Prostate gland (tissue), 2 donors: ENCODE results near the gene ARMC7. TPM values are rescaled to one million over a fixed set of nuclear protein-coding genes. Genes with fewer than 3 reads are reported as not detected.

Experiments used
- DNase-seq: peaks from one replicate; pipeline ENCODE4 v3.0.0-alpha.2; 2019; ENCODE audit warnings: low spot score
- H3K27ac ChIP-seq, 2 donors: fragments of 200-600 bp; sonication (generic); 2 replicates each; pipeline ENCODE4 v1.5.1; 2017 to 2019
- H3K27me3 ChIP-seq: fragments of 200-600 bp; sonication (generic); replicated peaks from 2 replicates; pipeline ENCODE4 v1.5.1; 2019; ENCODE audit not compliant: insufficient read depth
- H3K36me3 ChIP-seq, 2 donors: fragments of 200-600 bp; sonication (generic); 1 replicate in 1 of 2; 2 replicates in 1 of 2; pipeline versions ENCODE4 v1.5.1 to v1.8.1; 2017 to 2019
- H3K4me1 ChIP-seq: fragments of 200-600 bp; sonication (generic); replicated peaks from 2 replicates; pipeline ENCODE4 v1.5.1; 2019
- H3K4me3 ChIP-seq, 2 donors: fragments of 200-600 bp; sonication (generic); 2 replicates each; pipeline ENCODE4 v1.5.1; 2017 to 2019
- H3K9me3 ChIP-seq: fragments of 200-600 bp; sonication (generic); 2 replicates; pipeline ENCODE4 v1.5.1; 2017
- POLR2A ChIP-seq: fragments of 450-650 bp; IDR thresholded peaks from one replicate; pipeline ENCODE4 v1.6.1; 2016; ENCODE audit warnings: antibody characterized with exemption, mild to moderate bottlenecking
- POLR2AphosphoS5 ChIP-seq: sonication (generic); formaldehyde crosslinking; IDR thresholded peaks from one replicate; pipeline ENCODE4 v1.6.1; 2017; ENCODE audit warnings: antibody characterized with exemption
- WGBS: methylation state at CpG from one replicate; pipeline ENCODE4 v1.1.5; 2018; 5-methylcytosine and 5-hydroxymethylcytosine counted together
- intact Hi-C: fragments of 100-400 bp; cut with DNase I; formaldehyde crosslinking; loops from one replicate; pipeline ENCODE4 v1.14.2; 2022
- total RNA-seq, 2 donors: library from RNA; depleted of rRNA; stranded (reverse); fragments of >200 nt; gene quantifications; one replicate each; pipeline ENCODE4 v1.1.0, GENCODE V29; 2016
- TF ChIP-seq, protein P1 (sequence below), 4 experiments: fragments of 200-600 bp in 2 of 4; fragments of 450-650 bp in 2 of 4; sonication (generic) in 2 of 4; IDR thresholded peaks; 1 replicate in 3 of 4; 2 replicates in 1 of 4; pipeline ENCODE4 v1.5.1; 2016 to 2019; ENCODE audit warnings: antibody characterized with exemption in 4 of 4, mild to moderate bottlenecking in 2 of 4, moderate library complexity in 2 of 4

Gene ARMC7
- 10 to 100 TPM; 13.6 to 15.1 TPM for total RNA-seq

DNA sequence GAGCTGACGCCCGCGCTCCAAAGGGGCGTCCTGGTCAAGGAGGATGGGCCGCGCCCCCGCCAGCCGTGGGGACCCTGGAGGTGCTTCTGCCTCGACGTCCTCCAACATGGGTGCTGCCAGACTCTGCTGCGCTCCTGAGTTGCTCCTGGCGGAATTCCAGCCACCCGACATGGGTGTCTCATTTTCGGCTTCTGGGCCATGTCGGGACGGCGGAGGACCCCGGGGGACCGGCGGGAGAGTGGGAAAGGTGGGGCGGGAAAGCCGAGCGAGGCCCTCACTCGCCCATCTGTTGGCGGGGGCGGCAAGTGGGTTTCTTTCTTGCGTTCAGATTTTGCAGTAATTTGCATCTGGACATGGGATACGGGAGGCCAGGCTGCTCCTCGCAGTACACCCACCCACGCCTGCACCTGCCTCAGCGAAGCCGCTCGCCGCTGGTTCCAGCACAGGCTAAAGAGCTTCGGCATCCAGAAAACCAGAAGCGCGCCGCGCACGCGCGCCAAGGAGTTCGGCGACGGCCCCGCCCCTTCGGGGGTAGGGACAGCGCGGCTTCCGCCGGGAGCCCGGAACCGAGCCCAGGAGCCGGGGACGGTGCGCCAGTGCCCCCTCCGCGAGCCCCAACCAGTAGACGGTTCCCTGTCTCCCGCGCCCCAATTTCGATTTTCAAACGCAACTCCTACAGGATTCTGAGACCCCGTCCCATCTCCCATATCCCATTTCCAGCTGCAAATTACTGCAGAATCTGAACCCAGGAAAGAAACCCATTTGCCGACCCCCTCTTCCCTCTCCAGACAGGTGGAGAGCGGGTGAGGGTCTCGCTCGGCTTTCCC, at the start of gene ARMC7:
TSS of gene ARMC7 (plus strand) at position 563 of the 827 bp plus-strand sequence. CDS start 320 bp downstream, outside the sequence.
- Histone ChIP-seq H3K27ac (peak within 1 kb of the TSS; percentile 75), H3K36me3 (no peaks in the 10 kb centered on the region), H3K4me1 (no peaks in the 10 kb centered on the region), H3K27me3 (no peaks in the 10 kb centered on the region), H3K4me3 (peak within 1 kb of the TSS; percentile 60 to 69), H3K9me3 (no peaks in the 10 kb centered on the region)
- intact Hi-C loops: loop anchor here (5.0 kb wide), 2 partner anchors 37 to 147 kb away; no protein-coding TSS in a partner anchor
- under 1% methylated on average over 68 of the region's 68 CpGs for WGBS
- TF ChIP-seq POLR2A: peak; percentile 80
- TF ChIP-seq, protein P1, sequence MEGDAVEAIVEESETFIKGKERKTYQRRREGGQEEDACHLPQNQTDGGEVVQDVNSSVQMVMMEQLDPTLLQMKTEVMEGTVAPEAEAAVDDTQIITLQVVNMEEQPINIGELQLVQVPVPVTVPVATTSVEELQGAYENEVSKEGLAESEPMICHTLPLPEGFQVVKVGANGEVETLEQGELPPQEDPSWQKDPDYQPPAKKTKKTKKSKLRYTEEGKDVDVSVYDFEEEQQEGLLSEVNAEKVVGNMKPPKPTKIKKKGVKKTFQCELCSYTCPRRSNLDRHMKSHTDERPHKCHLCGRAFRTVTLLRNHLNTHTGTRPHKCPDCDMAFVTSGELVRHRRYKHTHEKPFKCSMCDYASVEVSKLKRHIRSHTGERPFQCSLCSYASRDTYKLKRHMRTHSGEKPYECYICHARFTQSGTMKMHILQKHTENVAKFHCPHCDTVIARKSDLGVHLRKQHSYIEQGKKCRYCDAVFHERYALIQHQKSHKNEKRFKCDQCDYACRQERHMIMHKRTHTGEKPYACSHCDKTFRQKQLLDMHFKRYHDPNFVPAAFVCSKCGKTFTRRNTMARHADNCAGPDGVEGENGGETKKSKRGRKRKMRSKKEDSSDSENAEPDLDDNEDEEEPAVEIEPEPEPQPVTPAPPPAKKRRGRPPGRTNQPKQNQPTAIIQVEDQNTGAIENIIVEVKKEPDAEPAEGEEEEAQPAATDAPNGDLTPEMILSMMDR (IDR thresholded peaks at IDR 0.05): peak in 1 of 4 experiments; percentile 24
- peak; percentile 89 for TF ChIP-seq POLR2AphosphoS5
- DNase-seq: peak; percentile 83

DNA sequence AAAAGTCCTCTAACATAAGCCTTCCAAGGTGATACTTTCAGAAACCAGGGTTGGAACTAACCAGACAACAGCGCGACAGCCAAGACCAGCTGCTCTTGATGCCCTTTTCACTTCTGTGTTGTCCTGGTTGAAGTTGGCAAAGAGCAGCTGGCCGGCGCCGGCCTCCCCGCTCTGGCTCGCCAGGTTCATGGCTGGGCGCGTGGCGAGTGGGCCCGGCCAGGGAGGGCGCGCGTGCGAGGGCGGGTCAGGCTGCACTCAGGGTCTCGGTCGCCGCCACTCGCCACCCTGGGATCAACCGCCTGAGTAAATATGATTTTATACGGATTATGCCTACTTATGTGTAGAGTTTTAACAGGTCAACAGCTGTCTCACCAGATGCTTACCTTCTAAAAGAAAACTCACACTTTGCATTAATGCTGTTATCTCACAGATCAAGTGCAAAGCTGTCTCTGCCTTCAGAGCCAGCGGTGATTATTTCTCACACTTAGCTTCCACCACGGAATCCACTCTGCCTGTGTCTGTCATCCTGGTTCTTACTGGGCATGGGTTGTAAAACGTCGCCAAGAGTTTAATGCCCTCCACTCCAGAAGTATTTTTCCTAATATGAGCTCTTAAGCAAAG, 49.2 kb upstream of the ARMC7 start:
- Histone ChIP-seq H3K27me3 (no peaks in the 10 kb centered on the region), H3K36me3 (peaks cover 6 to 15% of the 10 kb centered on the region in 2 donors), H3K4me3 (no peak overlapping the region), H3K27ac (peak overlapping the region in 1 of 2 donors; percentile 13), H3K9me3 (no peaks in the 10 kb centered on the region), H3K4me1 (no peaks in the 10 kb centered on the region)
- 91% methylated on average over 24 of the region's 26 CpGs for WGBS
- DNase-seq: no peak
- intact Hi-C loops: no loop called here
- TF ChIP-seq, protein P1 (IDR thresholded peaks at IDR 0.05): no peak
- TF ChIP-seq POLR2A (no peak), POLR2AphosphoS5 (no peak)

DNA sequence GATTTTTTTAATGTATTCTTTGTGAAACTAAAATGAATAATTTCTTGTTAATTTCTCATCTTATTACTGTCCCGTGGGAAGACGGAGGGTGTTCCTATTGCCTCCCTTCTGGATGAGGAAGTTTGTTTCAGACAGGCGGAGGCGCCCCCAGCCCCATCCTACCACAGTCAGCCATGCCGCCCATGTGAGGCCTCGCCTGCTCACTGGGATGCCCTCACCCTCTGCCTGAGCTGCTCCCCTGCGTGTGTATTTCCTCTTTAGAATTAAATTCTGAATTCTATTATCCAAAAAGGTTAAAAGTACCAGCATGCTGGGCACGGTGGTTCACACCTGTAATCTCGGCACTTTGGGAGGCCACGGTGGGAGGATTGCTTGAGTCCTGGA, 48.7 kb upstream of the ARMC7 start:
- WGBS: 95% methylated on average over 10 of the region's 10 CpGs
- DNase-seq: no peak
- Histone ChIP-seq H3K27ac (no peak overlapping the region), H3K4me3 (no peak overlapping the region), H3K9me3 (no peaks in the 10 kb centered on the region), H3K27me3 (no peaks in the 10 kb centered on the region), H3K4me1 (no peaks in the 10 kb centered on the region), H3K36me3 (peaks cover 6 to 15% of the 10 kb centered on the region in 2 donors)
- intact Hi-C loops: no loop called here
- TF ChIP-seq, protein P1 (IDR thresholded peaks at IDR 0.05): no peak
- TF ChIP-seq POLR2A: no peak
- TF ChIP-seq POLR2AphosphoS5: no peak

DNA sequence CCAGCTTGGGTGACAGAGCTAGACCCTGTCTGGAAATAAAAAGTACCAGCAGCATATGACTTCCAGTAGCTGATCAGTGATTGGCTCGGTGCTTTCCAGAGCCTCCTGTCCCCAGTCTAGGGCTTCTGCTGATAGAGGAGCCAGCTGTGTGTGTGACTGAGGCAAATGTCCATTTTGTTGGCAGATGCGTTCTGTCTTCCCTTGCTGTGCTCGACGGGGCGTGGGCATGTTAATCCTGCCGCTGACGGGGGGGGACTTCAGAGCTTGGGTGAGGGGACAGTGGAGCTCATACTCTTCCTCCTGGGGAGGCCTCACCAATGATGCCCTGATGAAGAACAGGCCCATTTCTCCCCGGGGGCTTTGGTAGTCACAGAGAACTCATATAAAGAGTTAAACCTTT, 48.2 kb upstream of the ARMC7 start:
- no peaks in the 10 kb centered on the region for H3K9me3 ChIP-seq
- 82% methylated on average over 8 of the region's 8 CpGs for WGBS
- TF ChIP-seq POLR2A (no peak), POLR2AphosphoS5 (no peak)
- TF ChIP-seq, protein P1 (IDR thresholded peaks at IDR 0.05): no peak
- no peak overlapping the region for H3K27ac ChIP-seq
- no peak for DNase-seq
- no peak overlapping the region for H3K4me3 ChIP-seq
- H3K27me3 ChIP-seq: no peaks in the 10 kb centered on the region
- no peaks in the 10 kb centered on the region for H3K4me1 ChIP-seq
- intact Hi-C loops: no loop called here
- H3K36me3 ChIP-seq: peaks cover 6 to 15% of the 10 kb centered on the region in 2 donors
